Mucosa of gallbladder (tissue), 1 donor: ENCODE data around the gene GTF2A2. TPM values are rescaled to one million over a fixed set of nuclear protein-coding genes. Genes with fewer than 3 reads are reported as not detected.
"Not testable (repeated sequence)": the region's sequence is repeated elsewhere in the genome, so short reads cannot be mapped to it uniquely, and the experiment has no call there.

Experiments
- DNase-seq: peaks from one replicate; pipeline ENCODE4 v3.0.0-alpha.2; 2020; ENCODE audit warnings: low spot score
- total RNA-seq: library from RNA; stranded (reverse); gene quantifications from one replicate; pipeline ENCODE4 v1.2.1, GENCODE V29; 2021
- donor health status: DM: no; HTN: no; CAD: no.

GTF2A2 gene, protein sequence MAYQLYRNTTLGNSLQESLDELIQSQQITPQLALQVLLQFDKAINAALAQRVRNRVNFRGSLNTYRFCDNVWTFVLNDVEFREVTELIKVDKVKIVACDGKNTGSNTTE
- total RNA-seq: 108 TPM

DNA sequence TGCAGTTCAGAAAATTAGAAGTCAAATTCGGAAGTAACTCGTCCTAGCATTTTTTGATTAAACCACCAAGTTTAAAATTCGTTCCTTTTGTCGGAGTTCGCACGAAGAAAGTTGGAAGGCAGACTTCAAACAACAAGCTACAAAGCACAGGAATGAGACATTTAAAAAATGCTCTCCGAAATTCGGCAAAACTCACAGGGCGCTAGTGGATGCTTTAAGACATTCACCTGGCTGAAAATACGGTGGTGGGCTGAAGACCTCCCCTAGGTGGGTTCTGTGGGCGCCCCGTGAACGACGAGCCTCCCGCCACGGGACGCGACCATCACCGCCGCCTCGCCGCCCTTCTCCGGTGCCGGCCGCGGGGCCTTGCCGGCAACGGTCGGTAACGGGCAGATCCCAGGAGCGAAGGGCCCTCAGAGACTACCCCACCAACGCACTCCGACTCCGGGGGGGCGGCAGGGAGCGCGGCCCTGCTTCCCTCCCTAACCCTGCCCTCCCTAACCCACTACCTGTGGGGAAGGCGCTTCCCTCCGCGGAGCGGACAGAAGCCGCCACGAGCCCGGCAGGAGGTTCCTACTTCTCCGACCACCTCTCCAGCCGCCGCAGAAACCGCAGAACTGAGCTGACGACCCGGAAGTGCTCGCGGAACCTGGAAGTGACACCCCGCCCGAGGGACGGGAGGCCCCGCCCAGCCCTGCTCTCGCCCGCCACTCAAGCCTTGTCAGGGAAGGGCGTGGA, at the start of gene GTF2A2:
Gene GTF2A2 (minus strand): TSS at position 619 of the 738 bp plus-strand sequence. CDS start 5,238 bp downstream, outside the sequence.
- peak; percentile 93 for DNase-seq

GRCh38 chr15:59703979-59704796, 46.9 kb upstream of the GTF2A2 start:
- no peak for DNase-seq

GRCh38 chr15:59702351-59702750, 45.0 kb upstream of the GTF2A2 start:
- no peak for DNase-seq

DNA sequence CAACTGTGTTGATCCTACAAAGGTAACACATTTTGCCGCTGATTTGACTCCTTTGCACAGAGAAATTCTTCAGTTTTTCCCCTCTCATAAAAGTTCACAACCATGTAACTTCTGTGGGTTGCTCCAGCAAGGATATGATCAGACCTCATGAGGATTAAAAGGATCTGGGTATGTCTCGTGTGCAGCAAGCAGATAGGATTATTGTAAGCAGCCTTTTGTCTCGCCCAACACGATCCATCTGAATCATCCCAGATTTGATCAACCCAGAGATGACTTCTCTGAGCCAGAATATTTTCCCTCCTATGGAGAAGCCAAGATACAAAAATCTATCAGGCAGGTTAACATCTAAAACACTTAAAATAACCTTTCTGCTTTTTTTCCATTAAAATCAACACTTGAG, 44.6 kb upstream of the GTF2A2 start:
- no peak for DNase-seq

DNA sequence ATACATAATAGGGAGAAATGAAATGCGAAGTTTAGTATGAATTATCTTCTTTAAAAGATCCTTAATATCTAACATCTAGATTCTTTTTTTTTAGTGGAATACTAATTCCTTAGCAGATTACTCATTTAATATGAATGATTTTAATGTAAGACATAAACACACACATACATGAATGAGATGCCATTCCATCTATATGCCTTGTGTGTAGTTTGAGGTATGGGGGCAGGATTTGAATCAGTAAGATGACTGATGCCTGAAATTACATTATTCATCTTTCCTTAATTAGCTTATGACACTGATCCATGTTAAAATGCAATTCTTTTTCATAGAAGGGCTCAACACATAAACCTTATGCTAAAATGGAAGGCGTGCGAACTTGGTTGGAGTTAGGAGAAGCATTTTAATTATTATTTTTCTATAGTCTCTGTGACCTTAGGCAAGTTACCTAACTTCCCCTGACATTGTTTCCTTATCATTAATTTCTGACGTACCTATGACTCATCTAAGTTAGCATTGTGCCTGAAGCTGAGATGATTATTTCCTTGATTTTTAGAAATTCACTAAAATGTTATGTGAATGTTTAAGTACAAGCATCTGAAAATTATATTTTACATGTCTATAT, 42.6 kb upstream of the GTF2A2 start:
- no peak for DNase-seq

DNA sequence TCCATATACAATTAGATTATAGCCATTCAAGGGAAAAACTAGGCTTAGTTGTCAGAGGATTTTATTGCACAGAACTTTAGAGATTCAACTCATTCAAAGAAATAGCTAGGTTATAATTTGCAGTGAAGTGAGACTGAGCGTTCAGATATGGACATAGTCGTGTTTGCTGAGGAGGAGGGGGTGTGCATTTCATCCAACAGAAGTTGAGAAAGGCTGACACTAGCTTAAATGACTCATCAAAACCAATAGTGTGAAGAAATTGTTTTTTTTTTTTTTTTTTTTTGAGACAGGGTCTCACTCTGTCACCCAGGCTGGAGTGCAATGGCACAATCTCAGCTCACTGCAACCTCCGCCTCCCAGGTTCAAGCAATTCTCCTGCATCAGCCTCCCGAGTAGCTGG, 40.8 kb upstream of the GTF2A2 start:
- not testable (repeated sequence) for DNase-seq

- no peak for DNase-seq
These were observed 39.0 kb upstream of the GTF2A2 start for GRCh38 chr15:59696332-59696731.

- no peak for DNase-seq
These were observed 37.5 kb upstream of the GTF2A2 start for GRCh38 chr15:59694779-59695178.

DNA sequence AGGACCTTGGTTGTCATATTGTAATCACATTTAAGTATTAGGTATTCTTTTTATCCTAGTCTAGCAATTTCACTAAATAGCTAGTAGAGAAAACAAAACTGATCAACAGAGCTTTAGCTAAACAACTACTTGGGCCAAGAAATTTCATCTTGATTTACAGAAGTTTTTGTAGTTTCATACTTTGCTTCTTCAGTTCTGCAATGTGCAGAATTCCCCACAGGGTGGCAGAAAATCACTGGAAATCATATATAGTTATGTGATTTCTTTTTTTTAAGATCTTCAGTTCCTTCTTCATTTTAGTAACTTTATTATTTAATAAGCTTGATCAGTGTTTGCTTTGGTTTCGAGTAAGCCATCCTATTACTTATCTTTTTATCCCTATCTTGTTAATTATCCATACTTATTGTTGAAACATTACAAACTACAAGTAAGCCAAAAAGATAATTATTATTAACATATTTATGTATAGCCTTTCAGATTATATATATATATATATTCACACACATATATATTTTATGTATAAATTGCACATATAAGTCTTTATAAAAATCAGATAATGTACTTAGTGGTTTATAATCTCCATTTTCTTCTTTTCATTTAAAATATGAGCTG, 34.0 kb upstream of the GTF2A2 start:
- DNase-seq: peak; percentile 60

- peak; percentile 86 for DNase-seq
These were observed 32.4 kb upstream of the GTF2A2 start for GRCh38 chr15:59689626-59690236.

DNA sequence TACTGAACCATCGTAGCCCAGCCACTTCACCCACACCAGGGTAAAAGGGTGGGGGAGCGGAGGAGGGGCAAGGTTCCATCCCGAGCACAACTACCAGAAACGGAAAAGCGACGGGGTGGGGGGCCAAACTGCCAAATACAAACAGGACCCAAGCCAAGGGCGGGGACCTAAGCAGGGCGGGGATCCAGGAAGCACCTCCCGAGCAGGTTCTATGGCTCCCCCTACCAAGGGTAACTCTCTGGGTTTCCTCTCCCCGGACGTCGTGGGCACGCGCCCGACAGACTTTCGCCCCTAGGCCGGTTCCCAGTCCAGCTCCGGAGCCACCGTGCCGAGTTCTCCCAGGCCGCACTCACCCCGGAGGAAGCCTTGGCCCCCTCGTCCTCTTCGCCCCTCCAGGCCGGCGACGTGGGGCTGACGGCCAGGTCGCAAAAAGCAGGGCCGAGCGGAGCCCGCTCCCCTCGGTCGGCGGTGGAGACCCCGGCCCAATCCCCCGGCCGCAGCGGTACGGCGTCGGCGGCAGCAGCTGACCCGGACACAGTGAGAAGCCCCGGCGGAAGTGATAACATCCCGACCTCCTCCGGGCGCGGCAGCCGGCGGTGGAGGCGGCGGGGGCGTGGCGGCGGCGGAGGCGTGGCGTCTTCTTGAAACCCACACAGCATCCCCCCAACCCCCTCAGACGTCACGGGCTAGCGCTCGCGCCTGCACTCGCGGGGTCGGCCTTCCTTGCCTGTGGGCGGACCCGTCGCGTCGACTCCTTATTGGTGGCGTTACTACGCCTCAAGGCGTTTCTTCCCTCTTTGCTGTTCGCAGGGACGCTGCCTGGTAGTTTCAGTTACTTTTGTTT, 31.7 kb upstream of the GTF2A2 start, which contains the start of gene BNIP2:
Gene BNIP2 (minus strand): TSS at position 539 of the 844 bp plus-strand sequence. CDS start 6,863 bp downstream, outside the sequence.
- DNase-seq: peak; percentile 99

DNA sequence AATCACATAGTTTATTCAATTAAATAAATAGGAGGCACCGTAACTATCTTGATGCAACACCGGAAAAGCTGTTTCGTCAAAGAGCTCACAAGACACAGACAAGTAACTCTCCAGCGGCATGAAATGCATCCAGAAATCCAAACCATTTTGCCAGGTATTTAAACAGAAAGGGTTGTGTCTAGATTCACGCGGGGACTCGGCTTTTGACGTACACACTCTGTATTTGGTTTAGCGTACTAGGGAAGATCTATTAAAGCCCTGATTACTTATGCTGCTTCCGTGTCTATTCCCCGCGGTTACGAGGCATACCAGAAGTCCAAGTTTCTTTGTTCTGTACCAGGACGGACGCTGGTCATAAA, 31.1 kb upstream of the GTF2A2 start:
- DNase-seq: no peak

- no peak for DNase-seq
These were observed 30.5 kb upstream of the GTF2A2 start for GRCh38 chr15:59687836-59688235.

GRCh38 chr15:59686389-59686788, 29.1 kb upstream of the GTF2A2 start:
- DNase-seq: no peak

DNA sequence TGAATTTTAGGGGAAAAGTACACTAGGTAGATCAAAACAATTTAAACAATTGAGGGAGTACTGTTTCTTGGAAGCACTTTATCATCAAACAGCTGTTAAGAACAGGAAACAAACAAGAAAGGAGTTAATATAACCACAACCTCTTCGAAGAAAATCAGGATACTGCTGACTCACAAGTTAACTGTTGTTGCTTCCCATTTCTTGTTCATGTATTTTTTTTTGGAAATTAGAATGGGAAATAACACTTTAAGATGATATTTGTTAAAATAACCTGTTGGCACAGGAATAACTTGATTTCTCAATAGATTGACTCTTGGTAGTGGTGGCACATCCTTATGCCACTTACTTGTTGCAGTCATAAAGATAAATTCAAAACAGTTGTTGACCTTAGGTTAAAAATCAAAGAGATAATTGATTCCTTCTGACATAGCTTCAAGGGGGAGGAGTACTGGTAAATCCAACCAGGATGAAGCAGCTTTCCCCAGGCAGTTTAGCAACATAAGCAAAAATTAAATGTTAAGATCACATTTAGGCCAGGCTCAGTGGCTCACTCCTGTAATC, 28.5 kb upstream of the GTF2A2 start:
- DNase-seq: no peak

DNA sequence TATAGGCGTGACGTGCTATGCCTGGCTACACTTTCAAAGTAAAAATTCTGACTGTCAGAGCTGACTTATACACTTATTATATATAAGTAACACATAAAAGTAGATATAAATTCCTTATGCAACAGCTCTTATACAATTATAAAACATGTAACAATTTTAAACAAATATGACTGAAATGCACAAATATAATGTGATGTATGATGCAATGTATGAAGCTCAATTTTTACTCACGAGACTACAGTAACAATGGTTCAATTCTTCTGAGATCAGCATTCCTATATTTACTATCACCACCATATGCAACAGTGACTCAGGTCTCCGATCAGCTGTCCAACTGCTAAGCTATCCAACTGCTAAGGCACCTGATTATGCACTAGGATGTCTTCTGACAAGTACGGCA, 23.6 kb upstream of the GTF2A2 start:
- no peak for DNase-seq

GRCh38 chr15:59680346-59680745, 23.0 kb upstream of the GTF2A2 start:
- DNase-seq: no peak

- no peak for DNase-seq
These were observed 21.3 kb upstream of the GTF2A2 start for GRCh38 chr15:59678620-59679019.

DNA sequence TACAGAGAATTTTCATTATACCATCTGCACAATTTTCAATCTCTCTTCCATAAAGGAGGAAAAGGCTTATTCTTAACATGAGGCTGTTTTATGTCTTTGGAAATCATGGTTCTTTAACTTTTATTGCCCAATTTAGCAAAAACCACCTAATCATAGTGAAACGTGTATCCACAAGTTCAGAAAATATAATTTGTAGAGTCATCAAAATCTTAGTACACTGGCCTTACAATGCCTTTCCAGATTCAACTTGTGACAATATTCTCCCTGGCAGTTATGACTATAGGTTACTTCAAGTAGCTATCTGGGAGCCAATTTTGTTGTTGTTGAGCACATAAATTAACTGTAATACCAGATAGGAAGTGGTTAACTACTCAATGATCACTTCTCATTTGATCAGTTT, 20.9 kb upstream of the GTF2A2 start:
- DNase-seq: no peak

DNA sequence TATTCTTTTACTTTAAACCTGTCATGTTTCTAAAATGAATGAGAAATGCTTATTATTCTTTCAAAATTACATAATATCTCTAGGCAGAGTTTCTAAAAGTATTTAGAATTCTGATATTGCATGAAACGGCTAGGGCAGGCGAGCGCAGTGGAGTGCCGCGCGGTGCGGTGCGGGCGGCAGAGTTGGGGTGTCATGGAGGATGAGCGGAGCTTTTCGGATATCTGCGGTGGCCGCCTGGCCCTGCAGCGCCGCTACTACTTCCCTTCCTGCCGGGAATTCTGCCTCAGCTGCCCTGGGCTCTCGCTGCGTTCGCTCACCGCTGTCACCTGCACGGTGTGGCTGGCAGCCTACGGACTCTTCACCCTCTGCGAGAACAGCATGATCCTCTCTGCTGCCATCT, 19.2 kb upstream of the GTF2A2 start:
- DNase-seq: no peak
